ENCODE data around the gene PPWD1.
"Not testable (repeated sequence)": the region's sequence is repeated elsewhere in the genome, so short reads cannot be mapped to it uniquely, and the experiment has no call there.

The PPWD1 gene

DNA sequence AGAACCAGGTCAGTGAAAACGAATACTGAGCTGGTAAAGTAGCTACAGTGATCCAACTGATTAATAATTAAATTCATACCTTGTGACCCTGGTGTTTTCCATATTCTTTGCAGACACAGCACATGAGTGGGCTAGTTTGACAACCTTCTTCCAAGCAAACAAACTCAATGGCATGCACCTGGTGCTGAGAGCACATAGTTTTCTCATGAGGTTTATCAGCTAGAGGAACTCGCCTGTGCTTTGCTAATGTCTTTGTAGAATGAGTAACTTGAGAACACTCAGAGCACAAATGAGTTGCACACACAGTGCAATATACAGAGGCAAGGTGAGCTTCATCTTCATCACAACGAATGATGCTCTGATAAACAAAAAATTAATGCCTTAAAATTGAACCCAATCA is 48.4 kb downstream of the PPWD1 start:
- no peak overlapping the region for H3K4me3 ChIP-seq (ENCODE audit: low read depth, low read length)
- peaks cover 67% of the 10 kb centered on the region for H3K36me3 ChIP-seq
- no peaks in the 10 kb centered on the region for H3K27me3 ChIP-seq (ENCODE audit: insufficient read depth, low read depth, severe bottlenecking)
- H3K9me3 ChIP-seq (ENCODE audit: severe bottlenecking), result no peaks in the 10 kb centered on the region
- no peak for DNase-seq
- TF ChIP-seq, protein P1, sequence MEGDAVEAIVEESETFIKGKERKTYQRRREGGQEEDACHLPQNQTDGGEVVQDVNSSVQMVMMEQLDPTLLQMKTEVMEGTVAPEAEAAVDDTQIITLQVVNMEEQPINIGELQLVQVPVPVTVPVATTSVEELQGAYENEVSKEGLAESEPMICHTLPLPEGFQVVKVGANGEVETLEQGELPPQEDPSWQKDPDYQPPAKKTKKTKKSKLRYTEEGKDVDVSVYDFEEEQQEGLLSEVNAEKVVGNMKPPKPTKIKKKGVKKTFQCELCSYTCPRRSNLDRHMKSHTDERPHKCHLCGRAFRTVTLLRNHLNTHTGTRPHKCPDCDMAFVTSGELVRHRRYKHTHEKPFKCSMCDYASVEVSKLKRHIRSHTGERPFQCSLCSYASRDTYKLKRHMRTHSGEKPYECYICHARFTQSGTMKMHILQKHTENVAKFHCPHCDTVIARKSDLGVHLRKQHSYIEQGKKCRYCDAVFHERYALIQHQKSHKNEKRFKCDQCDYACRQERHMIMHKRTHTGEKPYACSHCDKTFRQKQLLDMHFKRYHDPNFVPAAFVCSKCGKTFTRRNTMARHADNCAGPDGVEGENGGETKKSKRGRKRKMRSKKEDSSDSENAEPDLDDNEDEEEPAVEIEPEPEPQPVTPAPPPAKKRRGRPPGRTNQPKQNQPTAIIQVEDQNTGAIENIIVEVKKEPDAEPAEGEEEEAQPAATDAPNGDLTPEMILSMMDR (IDR thresholded peaks at IDR 0.05; ENCODE audit: low read depth, low read length), result no peak
- H3K27ac ChIP-seq, result no peak overlapping the region

DNA sequence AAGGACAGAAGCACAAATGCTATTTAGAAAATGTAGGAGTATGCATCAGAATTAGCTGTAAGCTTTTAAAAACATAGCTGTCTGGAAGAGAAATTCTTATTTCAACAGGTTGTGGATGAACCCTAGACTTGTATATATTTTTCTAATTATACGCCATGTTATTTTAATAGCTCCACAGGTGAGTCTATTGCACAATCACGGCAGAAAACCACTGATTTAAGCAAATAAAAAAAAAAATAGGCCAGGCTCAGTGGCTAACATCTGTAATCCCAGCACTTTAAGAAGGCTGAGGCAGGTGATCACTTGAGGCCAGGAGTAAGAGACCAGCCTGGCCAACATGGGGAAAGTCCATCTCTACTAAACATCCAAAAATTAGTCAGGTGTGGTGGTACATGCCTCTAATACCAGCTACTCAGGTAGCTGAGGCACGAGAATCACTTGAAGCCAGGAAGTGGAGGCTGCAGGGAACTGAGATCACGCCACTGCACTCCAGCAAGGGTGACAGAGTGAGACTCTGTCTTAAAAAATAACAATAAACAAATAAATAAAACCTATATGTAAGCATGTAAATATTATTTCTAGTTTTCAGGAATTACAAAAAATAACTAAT is 49.3 kb downstream of the PPWD1 start:
- no peak for DNase-seq
- no peaks in the 10 kb centered on the region for H3K27me3 ChIP-seq (ENCODE audit: insufficient read depth, low read depth, severe bottlenecking)
- peaks cover 61% of the 10 kb centered on the region for H3K36me3 ChIP-seq
- TF ChIP-seq, protein P1 (IDR thresholded peaks at IDR 0.05; ENCODE audit: low read depth, low read length), result no peak
- no peak overlapping the region for H3K4me3 ChIP-seq (ENCODE audit: low read depth, low read length)
- no peak overlapping the region for H3K27ac ChIP-seq
- H3K9me3 ChIP-seq (ENCODE audit: severe bottlenecking), result no peaks in the 10 kb centered on the region

DNA sequence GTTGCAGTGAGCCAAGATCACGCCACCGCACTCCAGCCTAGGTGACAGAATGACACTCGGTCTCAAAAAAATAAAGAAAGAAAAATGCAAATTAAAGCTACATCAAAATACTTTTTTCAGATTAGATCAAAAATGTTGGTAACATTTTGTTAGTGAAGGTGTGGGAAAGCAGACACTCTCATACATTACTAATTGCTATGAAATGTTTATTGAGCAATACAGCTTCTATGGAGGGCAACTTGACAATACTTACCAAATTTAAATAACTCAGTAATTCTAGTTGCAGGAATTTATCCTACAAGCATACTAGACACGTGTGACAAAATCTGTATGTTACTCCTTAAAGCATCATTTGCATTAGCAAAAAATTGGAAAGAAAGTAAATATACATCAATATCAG is 56.9 kb downstream of the PPWD1 start:
- Histone ChIP-seq H3K27ac (no peak overlapping the region), H3K4me3 (ENCODE audit: low read depth, low read length) (no peak overlapping the region), H3K9me3 (ENCODE audit: severe bottlenecking) (no peaks in the 10 kb centered on the region), H3K27me3 (ENCODE audit: insufficient read depth, low read depth, severe bottlenecking) (no peaks in the 10 kb centered on the region), H3K36me3 (peaks cover 10% of the 10 kb centered on the region)
- TF ChIP-seq, protein P1 (IDR thresholded peaks at IDR 0.05; ENCODE audit: low read depth, low read length), result no peak
- no peak for DNase-seq

DNA sequence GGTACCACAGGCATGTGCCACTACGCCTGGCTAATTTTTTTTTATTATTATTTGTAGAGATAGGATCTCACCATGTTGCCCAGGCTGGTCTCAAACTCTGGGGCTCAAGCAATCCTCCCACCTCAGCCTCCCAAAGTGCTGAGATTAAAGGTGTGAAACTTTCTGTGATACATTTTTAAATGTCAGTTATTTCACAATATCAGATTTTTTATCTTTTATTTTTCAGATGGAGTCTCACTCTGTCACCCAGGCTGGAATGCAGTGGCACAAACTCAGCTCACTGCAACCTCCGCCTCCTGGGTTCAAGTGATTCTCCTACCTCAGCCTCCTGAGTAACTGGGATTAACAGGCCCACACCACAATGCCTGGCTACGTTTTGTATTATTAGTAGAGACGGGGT is 58.9 kb downstream of the PPWD1 start:
- not testable (repeated sequence) for H3K27ac ChIP-seq; DNase-seq; H3K36me3 ChIP-seq; H3K9me3 ChIP-seq (ENCODE audit: severe bottlenecking); H3K27me3 ChIP-seq (ENCODE audit: insufficient read depth, low read depth, severe bottlenecking); H3K4me3 ChIP-seq (ENCODE audit: low read depth, low read length)

DNA sequence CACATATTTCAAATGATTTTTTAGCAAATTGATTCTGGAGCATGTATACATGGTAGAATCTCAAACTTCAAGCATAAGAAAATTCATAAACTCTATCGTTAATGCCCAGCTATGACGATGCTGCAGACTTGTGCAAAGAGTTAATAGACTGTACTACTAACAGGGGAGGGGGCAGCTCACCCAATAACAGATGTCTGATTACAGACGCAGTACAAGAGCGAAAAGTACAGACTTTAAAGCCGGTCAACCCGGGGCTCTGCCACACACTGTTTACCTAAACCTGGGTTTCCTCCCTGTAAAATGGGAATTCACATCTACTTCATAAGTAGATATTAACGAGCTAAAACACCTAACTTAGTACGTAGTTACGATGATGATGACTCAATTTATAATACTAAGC is 60.4 kb downstream of the PPWD1 start:
- Histone ChIP-seq H3K27me3 (ENCODE audit: insufficient read depth, low read depth, severe bottlenecking) (no peaks in the 10 kb centered on the region), H3K36me3 (no peaks in the 10 kb centered on the region; the same call in 1 of the 2 replicates), H3K4me3 (ENCODE audit: low read depth, low read length) (peak overlapping the region; percentile 78), H3K9me3 (ENCODE audit: severe bottlenecking) (no peaks in the 10 kb centered on the region), H3K27ac (peak overlapping the region; percentile 94; the same call in 1 of the 2 replicates)
- DNase-seq, result no peak
- TF ChIP-seq, protein P1 (IDR thresholded peaks at IDR 0.05; ENCODE audit: low read depth, low read length), result no peak

DNA sequence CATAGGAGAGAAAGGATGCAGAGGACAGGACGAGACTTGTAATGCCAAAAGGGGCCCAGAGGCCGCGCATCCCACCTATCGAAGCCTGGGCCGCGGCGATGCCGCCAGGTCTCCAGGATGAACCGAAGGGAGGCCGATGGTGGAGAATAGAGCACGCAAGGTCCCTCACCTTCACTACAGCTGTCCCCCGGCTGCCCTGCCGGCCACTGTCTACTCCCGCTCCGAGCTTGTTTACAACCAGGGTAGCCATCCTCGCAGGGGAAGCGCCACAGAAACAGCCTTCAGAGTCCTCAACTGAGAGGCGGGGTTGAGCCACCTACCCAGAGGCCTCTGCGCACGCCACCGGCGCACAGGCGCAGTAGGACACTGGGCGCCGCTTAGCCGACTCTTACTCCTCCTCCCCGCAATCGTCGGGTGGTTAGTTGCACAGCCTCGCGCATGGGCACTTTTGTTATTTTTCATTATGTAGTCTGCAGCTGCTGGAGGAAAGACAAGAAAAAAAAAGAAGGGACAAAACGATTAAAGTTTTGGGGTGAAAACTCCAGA is 61.0 kb downstream of the PPWD1 start, which contains the start of gene TRIM23:
TSS of gene TRIM23 (minus strand) at position 309 of the 546 bp plus-strand sequence. CDS start at position 250, 59 bp downstream.
- H3K27ac ChIP-seq, result peak within 1 kb of the TSS; percentile 94
- TF ChIP-seq, protein P1 (IDR thresholded peaks at IDR 0.05; ENCODE audit: low read depth, low read length), result 0 out of 2 replicates have a peak, but pooled peaks have one; percentile 14

More for the DNA sequence above, 61.0 kb downstream of the PPWD1 start, which contains the start of gene TRIM23:
- peak; percentile 92 for DNase-seq
- H3K36me3 ChIP-seq, result peaks cover 1% of the 10 kb centered on the region
- no peaks in the 10 kb centered on the region for H3K9me3 ChIP-seq (ENCODE audit: severe bottlenecking)
- no peaks in the 10 kb centered on the region for H3K27me3 ChIP-seq (ENCODE audit: insufficient read depth, low read depth, severe bottlenecking)
- peak within 1 kb of the TSS; percentile 78 for H3K4me3 ChIP-seq (ENCODE audit: low read depth, low read length)
